NCI-H774 (cell line): ENCODE measurements around the gene GRB14.
"Not testable (repeated sequence)": the region's sequence is repeated elsewhere in the genome, so short reads cannot be mapped to it uniquely, and the experiment has no call there.

Source experiments
- DNase-seq: peaks from one replicate; lab custom pipeline; 2025; lab: John Stamatoyannopoulos, UW

Gene GRB14

GRCh38 chr2:164558450-164558849 is 62.8 kb downstream of the GRB14 start:
- no peak for DNase-seq

DNA sequence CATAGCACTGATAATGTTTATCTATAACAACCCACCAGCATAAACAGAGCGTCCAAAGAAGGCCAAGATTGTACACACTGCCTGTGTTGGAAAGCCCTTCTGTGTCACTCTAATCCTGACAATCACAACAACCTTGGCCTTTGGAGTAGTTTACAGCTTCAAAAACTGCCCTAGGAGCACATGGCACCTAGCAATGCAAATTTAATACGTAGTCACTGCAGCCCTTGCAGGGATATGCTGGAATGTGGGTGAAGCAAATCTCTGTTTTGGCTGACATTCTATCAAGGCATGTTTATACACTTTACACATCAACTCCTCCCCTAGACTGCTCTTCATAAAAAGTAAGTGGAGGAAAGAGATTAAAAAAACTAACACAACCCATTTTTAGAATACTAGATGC is 66.8 kb downstream of the GRB14 start:
- no peak for DNase-seq

- no peak for DNase-seq
Observed at GRCh38 chr2:164551519-164551918, 69.8 kb downstream of the GRB14 start.

- DNase-seq = not testable (repeated sequence)
Observed at GRCh38 chr2:164549705-164550104, 71.6 kb downstream of the GRB14 start.

DNA sequence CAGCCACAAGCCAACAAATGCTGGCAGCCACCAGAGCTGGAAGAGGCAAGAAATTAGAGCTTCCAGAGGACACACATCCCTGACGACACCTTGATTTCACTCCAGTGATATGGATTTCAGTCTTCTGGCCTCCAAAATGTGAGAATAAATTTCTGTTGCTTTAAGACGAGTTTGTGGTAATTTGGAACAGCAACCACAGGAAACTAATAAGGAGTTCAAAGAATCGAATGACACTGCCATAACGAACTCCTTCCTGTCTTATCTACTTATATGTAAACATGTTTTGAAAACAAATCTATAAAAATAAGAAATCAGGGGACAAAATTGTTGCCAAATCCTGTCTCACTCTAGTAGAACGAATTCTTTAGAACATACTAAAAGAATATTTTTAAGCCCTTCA is 75.8 kb downstream of the GRB14 start:
- DNase-seq = no peak

DNA sequence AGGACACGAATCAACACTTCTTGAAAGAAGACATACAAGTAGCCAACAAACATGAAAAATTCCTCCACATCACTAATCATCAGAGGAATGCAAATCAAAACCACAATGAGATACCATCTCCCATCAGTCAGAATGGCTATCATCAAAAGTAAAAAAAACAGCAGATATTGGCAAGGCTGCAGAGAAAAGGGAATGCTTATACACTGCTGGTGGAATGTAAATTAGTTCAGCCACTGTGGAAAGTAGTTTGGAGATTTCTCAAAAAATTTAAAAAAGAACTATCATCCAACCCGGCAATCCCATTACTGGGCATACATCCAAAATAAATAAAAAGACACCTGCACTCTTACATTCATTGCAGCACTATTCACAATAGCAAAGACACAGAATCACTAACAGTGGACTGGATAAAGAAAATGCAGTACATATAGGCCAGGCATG is 78.7 kb downstream of the GRB14 start:
- peak; percentile 42 for DNase-seq

- peak; percentile 31 for DNase-seq
Observed at GRCh38 chr2:164538240-164538866, 82.9 kb downstream of the GRB14 start.

- DNase-seq = no peak
Observed at GRCh38 chr2:164535280-164536025, 85.8 kb downstream of the GRB14 start.

DNA sequence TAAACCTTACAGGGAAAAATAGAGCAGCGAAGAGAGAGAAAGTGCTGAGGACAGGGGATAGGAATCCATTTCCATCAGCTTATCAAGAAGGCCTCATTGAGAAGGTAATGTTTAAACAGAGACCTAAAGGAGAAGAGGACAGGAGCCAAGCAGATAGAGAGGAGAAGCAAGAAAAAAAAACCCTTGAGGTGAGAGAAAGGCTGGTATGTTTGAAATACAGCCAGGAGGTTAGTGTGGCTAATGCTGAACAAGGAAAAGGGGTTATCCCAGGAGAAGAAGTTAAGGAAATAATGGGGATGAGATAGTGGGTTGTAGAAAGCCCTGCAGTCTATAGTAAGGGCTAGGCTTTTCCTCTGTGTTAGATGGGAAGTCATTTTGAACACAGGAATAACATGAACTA is 90.8 kb downstream of the GRB14 start:
- DNase-seq = no peak

DNA sequence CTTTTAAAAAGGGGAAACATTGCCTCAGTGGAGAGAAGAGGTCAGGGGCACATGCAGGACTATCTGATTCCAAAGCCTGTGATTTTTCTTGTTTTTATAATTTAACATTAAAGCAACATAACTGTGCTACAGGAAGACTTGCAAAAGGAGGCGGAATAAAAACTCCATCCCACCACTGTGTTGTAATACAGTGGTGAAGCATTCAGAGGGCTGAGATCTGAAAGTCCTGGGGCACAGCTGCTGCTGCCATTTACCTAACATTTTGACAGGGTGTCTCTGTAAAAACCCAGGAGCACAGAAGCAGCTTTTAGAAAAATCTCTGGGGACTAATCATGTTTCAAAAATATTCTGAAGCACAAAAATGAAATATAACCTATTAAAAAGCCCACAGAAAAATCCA is 97.6 kb downstream of the GRB14 start:
- DNase-seq = no peak

DNA sequence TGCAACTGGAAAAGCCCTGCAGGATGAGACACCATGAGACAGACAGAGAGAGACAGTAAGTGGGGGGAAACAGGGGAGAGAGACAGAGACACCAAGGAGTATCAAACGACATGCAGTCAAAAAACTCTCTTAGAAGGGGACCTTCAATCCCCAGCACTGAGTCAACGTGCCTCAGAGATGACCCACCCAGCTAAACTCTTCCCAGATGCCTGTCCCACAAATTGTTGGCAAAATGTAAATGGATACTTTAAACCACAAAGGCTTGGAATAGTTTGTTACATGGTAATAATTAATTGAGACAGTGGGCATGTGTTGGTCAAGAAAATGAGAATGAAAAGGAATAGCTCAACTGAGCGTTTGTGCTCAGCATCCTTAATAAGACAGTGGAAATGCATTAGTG is 98.3 kb downstream of the GRB14 start:
- no peak for DNase-seq

DNA sequence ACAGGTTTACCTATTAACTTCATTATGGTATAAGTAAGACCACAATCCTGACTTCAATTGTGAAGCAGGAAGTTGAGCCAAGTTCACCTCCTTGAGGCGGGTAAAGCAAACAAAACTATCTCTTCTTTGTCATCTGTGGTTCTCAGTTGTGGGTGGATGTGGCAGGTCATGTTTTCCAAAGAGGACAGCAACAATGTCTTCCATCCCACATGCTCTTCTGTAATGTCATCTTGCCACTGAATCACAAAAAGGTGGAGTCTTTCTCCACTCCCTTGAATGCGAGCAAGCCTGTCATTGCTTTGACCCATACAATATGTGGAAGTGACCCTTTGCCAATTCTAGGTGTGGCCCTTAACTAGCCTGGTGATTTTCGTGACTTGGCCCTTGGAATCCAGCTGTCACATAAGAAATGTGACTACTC is 98.7 kb downstream of the GRB14 start:
- DNase-seq = no peak

- no peak for DNase-seq
Observed at GRCh38 chr2:164515734-164516133, 105.5 kb downstream of the GRB14 start.

- no peak for DNase-seq
Observed at GRCh38 chr2:164515030-164515429, 106.3 kb downstream of the GRB14 start.

DNA sequence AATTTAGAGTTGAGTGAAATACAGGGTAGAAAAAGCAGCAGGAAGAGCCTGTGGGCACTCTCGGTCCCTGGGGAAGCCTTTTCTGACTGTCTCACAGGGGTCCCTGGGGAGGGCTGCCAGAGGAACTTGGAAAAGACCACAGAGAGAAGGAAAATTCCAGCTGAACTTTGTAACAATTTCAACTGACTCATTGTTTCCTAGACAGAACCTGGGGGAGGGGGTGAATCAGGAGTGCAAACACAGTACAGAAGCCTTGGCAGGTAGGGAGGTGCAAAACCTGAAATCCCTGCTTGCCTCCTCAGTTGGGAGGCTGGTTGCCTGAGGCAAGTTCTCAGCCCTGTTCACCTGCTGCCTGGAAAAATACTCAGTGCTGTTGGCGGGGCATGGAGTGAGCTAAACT is 106.8 kb downstream of the GRB14 start:
- no peak for DNase-seq

DNA sequence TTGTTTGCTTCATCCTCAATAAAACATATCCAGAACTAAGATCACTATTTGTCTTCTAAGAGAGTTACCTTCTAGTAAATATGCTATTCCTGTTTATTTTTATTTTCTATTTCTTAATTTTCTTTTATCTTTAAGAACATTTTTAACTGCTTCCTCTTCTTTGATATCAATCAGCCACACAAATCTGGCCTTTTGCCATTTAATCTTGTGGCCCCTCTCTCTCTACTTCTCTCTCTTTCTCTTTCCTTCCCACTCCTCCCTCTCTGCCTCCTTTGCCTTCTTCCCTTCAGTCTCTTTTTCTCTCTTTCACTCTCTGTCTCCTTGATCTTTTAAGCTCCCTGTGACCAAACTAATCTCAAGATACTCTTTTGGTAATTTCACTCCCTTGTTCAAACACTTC is 108.4 kb downstream of the GRB14 start:
- no peak for DNase-seq

DNA sequence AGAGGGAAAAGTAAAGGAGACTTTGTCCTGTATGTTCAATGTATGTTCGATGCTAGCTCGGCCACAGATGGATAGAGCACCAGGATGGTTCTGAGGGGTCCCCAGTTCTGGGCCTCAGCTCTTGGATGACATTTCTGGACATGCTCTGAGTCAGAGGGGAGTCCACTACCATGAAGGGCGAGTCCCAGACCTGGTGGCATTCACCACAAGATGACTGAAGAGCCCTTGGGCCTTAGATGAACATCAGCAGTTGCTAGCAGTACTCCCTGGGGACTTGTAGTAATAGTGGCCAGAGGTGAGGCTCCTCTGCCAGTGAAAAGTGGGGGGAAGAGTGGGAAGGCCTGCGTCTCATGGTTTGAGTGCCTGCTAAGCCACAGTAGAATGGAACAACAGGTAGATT is 109.5 kb downstream of the GRB14 start:
- DNase-seq = no peak

DNA sequence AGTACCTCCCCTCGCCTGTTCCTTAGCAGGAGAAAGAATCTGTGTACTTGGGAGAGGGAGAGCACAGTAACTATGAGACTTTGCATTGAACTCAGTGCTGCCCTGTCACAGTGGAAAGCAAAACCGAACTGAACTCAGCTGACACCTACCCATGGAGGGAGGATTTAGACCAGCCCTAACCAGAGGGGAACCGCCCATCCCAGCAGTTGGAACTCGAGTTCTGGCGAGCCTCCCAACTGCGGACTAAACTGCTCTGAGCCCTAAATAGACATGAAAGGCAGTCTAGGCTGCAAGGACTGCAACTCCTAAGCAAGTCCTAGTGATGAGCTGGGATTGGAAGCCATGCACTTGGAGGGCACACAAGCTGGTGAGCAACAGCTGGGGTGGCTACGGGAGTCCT is 110.4 kb downstream of the GRB14 start:
- DNase-seq = no peak

- no peak for DNase-seq
Observed at GRCh38 chr2:164509137-164509877, 112.0 kb downstream of the GRB14 start.

- no peak for DNase-seq
Observed at GRCh38 chr2:164504253-164504652, 117.0 kb downstream of the GRB14 start.

- no peak for DNase-seq
Observed at GRCh38 chr2:164498836-164499235, 122.4 kb downstream of the GRB14 start.

DNA sequence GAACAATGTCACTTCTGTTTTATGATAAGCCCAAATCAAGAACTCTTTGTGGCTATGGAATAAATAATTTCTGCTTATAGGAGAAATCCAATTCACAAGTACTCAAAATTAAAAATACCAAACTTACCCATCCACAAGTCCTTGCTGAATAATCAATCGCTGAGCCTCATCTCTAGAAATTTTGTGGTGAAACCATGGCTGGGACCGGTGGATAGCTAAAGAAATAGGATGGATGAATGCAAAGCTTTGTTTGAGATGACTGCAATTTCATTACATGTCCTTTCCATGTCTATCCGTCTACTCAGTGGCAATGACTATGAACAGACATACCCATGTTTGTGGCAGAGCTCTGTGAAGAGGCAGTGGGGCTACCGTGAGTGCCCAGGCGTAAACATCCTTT is 124.4 kb downstream of the GRB14 start:
- no peak for DNase-seq

- DNase-seq = no peak
Observed at GRCh38 chr2:164496421-164496820, 124.9 kb downstream of the GRB14 start.
